Right forelimb (tissue), 1 donor: ENCODE results near the gene HDAC10.
A peak's percentile ranks its signal among the peaks of the same experiment; 100 is the strongest.
"Not testable (repeated sequence)": the region's sequence is repeated elsewhere in the genome, so short reads cannot be mapped to it uniquely, and the experiment has no call there.

Experiments
- DNase-seq: peaks from one replicate; pipeline ENCODE4 v3.0.0-alpha.2; 2018

The HDAC10 gene

GRCh38 chr22:50216055-50216683 is 34.9 kb downstream of the HDAC10 start:
- no peak for DNase-seq

- no peak for DNase-seq
These were observed 35.6 kb downstream of the HDAC10 start for GRCh38 chr22:50215297-50216054.

- no peak for DNase-seq
These were observed 37.8 kb downstream of the HDAC10 start for GRCh38 chr22:50213263-50213662.

- no peak for DNase-seq
These were observed 39.9 kb downstream of the HDAC10 start for GRCh38 chr22:50211147-50211546.

GRCh38 chr22:50210378-50211139 is 40.5 kb downstream of the HDAC10 start:
- DNase-seq = peak; percentile 41

- DNase-seq = peak; percentile 76
These were observed 41.2 kb downstream of the HDAC10 start for GRCh38 chr22:50209893-50210292.

- no peak for DNase-seq
These were observed 41.8 kb downstream of the HDAC10 start for GRCh38 chr22:50208939-50209892.

GRCh38 chr22:50208430-50208938 is 42.6 kb downstream of the HDAC10 start:
- DNase-seq = peak; percentile 44

GRCh38 chr22:50207383-50208140 is 43.5 kb downstream of the HDAC10 start:
- peak; percentile 37 for DNase-seq

- no peak for DNase-seq
These were observed 44.5 kb downstream of the HDAC10 start for GRCh38 chr22:50206599-50206998.

- no peak for DNase-seq
These were observed 45.1 kb downstream of the HDAC10 start for GRCh38 chr22:50205781-50206569.

GRCh38 chr22:50204998-50205397 is 46.1 kb downstream of the HDAC10 start:
- not testable (repeated sequence) for DNase-seq

GRCh38 chr22:50204571-50204970 is 46.5 kb downstream of the HDAC10 start:
- DNase-seq = no peak

GRCh38 chr22:50203288-50203687 is 47.8 kb downstream of the HDAC10 start:
- DNase-seq = no peak

- no peak for DNase-seq
These were observed 48.9 kb downstream of the HDAC10 start for GRCh38 chr22:50202130-50202666.

- no peak for DNase-seq
These were observed 49.6 kb downstream of the HDAC10 start for GRCh38 chr22:50201191-50202129.

GRCh38 chr22:50200461-50201190 is 50.4 kb downstream of the HDAC10 start, which contains the start of gene SELENOO:
Gene SELENOO (plus strand): TSS chr22:50201011. CDS start chr22:50201037, 26 bp downstream.
- DNase-seq = peak; percentile 98

- no peak for DNase-seq
These were observed 51.1 kb downstream of the HDAC10 start for GRCh38 chr22:50199829-50200460.
